ENCODE measurements around the gene FLNC. TPM values are rescaled to one million over a fixed set of nuclear protein-coding genes. Genes with fewer than 3 reads are reported as not detected.
A peak's percentile ranks its signal among the peaks of the same experiment; 100 is the strongest.

The FLNC gene
- total and polyA plus RNA-seq, 9 of the 15 experiments (the other 6 are each of a cell fraction or from before 2014, with no cell fraction given): 0.90 to 155 (median 28.8) TPM

DNA sequence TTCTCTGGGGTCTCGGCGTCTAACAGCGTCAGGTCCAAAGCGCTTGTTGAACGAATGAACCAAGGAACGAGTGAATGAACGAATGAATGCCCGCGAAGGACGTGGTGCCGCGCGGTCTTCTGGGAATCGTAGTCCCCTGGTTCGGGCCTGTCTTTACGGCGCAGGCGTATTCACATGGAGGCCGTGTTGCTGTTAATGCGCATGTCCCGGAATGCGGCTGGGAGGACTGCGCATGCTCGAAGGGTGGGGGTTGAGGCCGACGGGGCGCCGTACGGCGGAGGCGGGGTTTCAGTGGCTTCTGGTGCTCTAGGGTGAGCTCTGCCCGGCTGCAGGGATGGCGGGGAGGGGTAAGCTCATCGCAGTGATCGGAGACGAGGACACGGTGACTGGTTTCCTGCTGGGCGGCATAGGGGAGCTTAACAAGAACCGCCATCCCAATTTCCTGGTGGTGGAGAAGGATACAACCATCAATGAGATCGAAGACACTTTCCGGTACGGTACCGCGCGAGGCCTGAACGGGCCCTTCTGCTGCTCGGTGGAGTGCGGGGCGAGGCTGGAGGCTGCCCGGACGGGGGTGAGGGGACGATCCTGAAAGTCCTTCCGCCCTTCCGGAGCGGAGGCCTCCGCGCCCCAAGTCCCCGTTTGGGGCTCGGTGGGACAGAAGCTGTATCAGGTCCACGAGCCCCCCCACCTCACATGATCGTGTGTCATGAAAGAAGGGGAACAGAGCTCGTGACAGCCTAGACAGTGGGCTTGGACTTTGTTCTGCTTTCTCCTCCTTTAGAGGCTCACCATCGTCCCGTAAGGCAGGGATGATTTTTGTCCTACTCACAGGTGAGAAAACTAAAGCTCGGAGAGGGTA, 32.6 kb downstream of the FLNC start, which contains the start of gene ATP6V1F (continued):
- TF ChIP-seq PHF8 (IDR thresholded peaks at IDR 0.05; ENCODE audit: borderline replicate concordance, low read length) (peak; percentile 86; the same call in 1 of the 2 replicates), E2F3 (CRISPR knock-in tag; IDR thresholded peaks at IDR 0.05) (peak; percentile 54; the same call in 1 of the 2 replicates), ZNF445 (CRISPR knock-in tag; IDR thresholded peaks at IDR 0.05; ENCODE audit: low read depth) (0 out of 2 replicates have a peak, but pooled peaks have one; percentile 30), ETS2 (tag; IDR thresholded peaks at IDR 0.05; ENCODE audit: borderline replicate concordance, poor library complexity, severe bottlenecking) (no peak), ZBTB7A (IDR thresholded peaks at IDR 0.05; ENCODE audit: borderline replicate concordance, control insufficient read depth, low read depth, low read length) (no peak; the same call in 1 of the 2 replicates), NFRKB (IDR thresholded peaks at IDR 0.05; ENCODE audit: low read depth) (peak; percentile 41; the same call in 1 of the 2 replicates), ZSCAN32 (CRISPR knock-in tag; IDR thresholded peaks at IDR 0.05) (no peak), ZNF263 (CRISPR knock-in tag; IDR thresholded peaks at IDR 0.05; ENCODE audit: borderline replicate concordance) (peak; percentile 69; the same call in 1 of the 2 replicates), MEF2A (IDR thresholded peaks at IDR 0.05; ENCODE audit: control insufficient read depth, low read depth, low read length) (no peak), RFX5 (IDR thresholded peaks at IDR 0.05; ENCODE audit: low read depth, low read length) (no peak), ZNF436 (CRISPR knock-in tag; IDR thresholded peaks at IDR 0.05) (no peak), ZNF830 (CRISPR knock-in tag; IDR thresholded peaks at IDR 0.05) (0 out of 2 replicates have a peak, but pooled peaks have one; percentile 12), LCOR (CRISPR knock-in tag; IDR thresholded peaks at IDR 0.05) (peak; percentile 32; the same call in 1 of the 2 replicates), MXI1 (IDR thresholded peaks at IDR 0.05; ENCODE audit: low read depth, low read length) (peak; percentile 51; the same call in 1 of the 2 replicates), NCOA1 (IDR thresholded peaks at IDR 0.05; ENCODE audit: low read depth) (peak; percentile 53; the same call in 1 of the 2 replicates)
- TF ChIP-seq, protein P1, sequence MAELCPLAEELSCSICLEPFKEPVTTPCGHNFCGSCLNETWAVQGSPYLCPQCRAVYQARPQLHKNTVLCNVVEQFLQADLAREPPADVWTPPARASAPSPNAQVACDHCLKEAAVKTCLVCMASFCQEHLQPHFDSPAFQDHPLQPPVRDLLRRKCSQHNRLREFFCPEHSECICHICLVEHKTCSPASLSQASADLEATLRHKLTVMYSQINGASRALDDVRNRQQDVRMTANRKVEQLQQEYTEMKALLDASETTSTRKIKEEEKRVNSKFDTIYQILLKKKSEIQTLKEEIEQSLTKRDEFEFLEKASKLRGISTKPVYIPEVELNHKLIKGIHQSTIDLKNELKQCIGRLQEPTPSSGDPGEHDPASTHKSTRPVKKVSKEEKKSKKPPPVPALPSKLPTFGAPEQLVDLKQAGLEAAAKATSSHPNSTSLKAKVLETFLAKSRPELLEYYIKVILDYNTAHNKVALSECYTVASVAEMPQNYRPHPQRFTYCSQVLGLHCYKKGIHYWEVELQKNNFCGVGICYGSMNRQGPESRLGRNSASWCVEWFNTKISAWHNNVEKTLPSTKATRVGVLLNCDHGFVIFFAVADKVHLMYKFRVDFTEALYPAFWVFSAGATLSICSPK (IDR thresholded peaks at IDR 0.05; ENCODE audit: borderline replicate concordance): no peak; the same call in 1 of the 2 replicates
- TF ChIP-seq, protein P2, sequence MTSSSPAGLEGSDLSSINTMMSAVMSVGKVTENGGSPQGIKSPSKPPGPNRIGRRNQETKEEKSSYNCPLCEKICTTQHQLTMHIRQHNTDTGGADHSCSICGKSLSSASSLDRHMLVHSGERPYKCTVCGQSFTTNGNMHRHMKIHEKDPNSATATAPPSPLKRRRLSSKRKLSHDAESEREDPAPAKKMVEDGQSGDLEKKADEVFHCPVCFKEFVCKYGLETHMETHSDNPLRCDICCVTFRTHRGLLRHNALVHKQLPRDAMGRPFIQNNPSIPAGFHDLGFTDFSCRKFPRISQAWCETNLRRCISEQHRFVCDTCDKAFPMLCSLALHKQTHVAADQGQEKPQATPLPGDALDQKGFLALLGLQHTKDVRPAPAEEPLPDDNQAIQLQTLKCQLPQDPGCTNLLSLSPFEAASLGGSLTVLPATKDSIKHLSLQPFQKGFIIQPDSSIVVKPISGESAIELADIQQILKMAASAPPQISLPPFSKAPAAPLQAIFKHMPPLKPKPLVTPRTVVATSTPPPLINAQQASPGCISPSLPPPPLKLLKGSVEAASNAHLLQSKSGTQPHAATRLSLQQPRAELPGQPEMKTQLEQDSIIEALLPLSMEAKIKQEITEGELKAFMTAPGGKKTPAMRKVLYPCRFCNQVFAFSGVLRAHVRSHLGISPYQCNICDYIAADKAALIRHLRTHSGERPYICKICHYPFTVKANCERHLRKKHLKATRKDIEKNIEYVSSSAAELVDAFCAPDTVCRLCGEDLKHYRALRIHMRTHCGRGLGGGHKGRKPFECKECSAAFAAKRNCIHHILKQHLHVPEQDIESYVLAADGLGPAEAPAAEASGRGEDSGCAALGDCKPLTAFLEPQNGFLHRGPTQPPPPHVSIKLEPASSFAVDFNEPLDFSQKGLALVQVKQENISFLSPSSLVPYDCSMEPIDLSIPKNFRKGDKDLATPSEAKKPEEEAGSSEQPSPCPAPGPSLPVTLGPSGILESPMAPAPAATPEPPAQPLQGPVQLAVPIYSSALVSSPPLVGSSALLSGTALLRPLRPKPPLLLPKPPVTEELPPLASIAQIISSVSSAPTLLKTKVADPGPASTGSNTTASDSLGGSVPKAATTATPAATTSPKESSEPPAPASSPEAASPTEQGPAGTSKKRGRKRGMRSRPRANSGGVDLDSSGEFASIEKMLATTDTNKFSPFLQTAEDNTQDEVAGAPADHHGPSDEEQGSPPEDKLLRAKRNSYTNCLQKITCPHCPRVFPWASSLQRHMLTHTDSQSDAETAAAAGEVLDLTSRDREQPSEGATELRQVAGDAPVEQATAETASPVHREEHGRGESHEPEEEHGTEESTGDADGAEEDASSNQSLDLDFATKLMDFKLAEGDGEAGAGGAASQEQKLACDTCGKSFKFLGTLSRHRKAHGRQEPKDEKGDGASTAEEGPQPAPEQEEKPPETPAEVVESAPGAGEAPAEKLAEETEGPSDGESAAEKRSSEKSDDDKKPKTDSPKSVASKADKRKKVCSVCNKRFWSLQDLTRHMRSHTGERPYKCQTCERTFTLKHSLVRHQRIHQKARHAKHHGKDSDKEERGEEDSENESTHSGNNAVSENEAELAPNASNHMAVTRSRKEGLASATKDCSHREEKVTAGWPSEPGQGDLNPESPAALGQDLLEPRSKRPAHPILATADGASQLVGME (CRISPR knock-in tag; IDR thresholded peaks at IDR 0.05): peak; percentile 65; the same call in 1 of the 2 replicates
- TF ChIP-seq, protein P3, sequence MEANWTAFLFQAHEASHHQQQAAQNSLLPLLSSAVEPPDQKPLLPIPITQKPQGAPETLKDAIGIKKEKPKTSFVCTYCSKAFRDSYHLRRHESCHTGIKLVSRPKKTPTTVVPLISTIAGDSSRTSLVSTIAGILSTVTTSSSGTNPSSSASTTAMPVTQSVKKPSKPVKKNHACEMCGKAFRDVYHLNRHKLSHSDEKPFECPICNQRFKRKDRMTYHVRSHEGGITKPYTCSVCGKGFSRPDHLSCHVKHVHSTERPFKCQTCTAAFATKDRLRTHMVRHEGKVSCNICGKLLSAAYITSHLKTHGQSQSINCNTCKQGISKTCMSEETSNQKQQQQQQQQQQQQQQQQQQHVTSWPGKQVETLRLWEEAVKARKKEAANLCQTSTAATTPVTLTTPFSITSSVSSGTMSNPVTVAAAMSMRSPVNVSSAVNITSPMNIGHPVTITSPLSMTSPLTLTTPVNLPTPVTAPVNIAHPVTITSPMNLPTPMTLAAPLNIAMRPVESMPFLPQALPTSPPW (CRISPR knock-in tag; IDR thresholded peaks at IDR 0.05): peak; percentile 98
